Ovary (tissue), 3 donors: Measurements from ENCODE around the gene AP4B1.

ENCODE experiments used
- EP300 ChIP-seq: sonication (generic); formaldehyde crosslinking; IDR thresholded peaks from one replicate; pipeline ENCODE4 v1.6.1; 2017; ENCODE audit warnings: antibody characterized with exemption
- POLR2A ChIP-seq: fragments of 450-650 bp; IDR thresholded peaks from one replicate; pipeline ENCODE4 v1.6.1; 2017; ENCODE audit warnings: antibody characterized with exemption, mild to moderate bottlenecking, moderate library complexity
- TF ChIP-seq, protein P1 (sequence below), 3 donors: fragments of 450-650 bp in 2 of 3; fragments of 200-600 bp in 1 of 3; IDR thresholded peaks; one replicate each; pipeline versions ENCODE4 v1.5.1 to v1.8.0; 2016 to 2022; ENCODE audit warnings: antibody characterized with exemption in 3 of 3, mild to moderate bottlenecking in 1 of 3
- donor health status: DM: no; HTN: no; CAD: no.

DNA sequence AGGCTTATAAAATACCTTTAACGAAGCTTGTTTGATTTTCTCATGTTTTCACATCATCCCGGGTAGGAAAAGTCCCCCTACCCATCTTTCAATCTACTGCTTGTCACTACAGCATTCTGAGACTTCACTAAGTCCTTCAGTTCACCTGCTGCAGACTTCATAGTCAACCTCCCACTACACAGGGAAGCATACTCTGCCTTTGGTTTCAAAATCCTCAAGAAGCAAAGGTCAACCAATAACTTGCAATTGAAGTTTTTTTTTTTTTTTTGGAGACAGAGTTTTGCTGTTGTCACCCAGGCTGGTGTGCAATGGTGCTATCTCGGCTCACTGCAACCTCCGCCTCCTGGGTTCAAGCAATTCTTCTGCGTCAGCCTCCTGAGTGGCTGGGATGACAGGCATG, 28.4 kb downstream of the AP4B1 start:
- TF ChIP-seq, protein P1, sequence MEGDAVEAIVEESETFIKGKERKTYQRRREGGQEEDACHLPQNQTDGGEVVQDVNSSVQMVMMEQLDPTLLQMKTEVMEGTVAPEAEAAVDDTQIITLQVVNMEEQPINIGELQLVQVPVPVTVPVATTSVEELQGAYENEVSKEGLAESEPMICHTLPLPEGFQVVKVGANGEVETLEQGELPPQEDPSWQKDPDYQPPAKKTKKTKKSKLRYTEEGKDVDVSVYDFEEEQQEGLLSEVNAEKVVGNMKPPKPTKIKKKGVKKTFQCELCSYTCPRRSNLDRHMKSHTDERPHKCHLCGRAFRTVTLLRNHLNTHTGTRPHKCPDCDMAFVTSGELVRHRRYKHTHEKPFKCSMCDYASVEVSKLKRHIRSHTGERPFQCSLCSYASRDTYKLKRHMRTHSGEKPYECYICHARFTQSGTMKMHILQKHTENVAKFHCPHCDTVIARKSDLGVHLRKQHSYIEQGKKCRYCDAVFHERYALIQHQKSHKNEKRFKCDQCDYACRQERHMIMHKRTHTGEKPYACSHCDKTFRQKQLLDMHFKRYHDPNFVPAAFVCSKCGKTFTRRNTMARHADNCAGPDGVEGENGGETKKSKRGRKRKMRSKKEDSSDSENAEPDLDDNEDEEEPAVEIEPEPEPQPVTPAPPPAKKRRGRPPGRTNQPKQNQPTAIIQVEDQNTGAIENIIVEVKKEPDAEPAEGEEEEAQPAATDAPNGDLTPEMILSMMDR (IDR thresholded peaks at IDR 0.05), result no peak
- TF ChIP-seq POLR2A, result no peak
- TF ChIP-seq EP300, result no peak
